ENCODE measurements around the gene PRM2. TPM values are rescaled to one million over a fixed set of nuclear protein-coding genes. Genes with fewer than 3 reads are reported as not detected.

Gene PRM2
- total RNA-seq, 1 experiment from 2014 or later = not detected

- Histone ChIP-seq H3K4me3 (ENCODE audit: insufficient read depth, low read depth, low read length) (no peak overlapping the region), H3K36me3 (replicated peaks; ENCODE audit: control insufficient read depth, insufficient read depth, low read length) (no peaks in the 10 kb centered on the region), H3K27me3 (ENCODE audit: control insufficient read depth, insufficient read depth, low read length) (no peaks in the 10 kb centered on the region)
- DNase-seq = no peak
Observed at GRCh38 chr16:11283820-11284248, 7.6 kb upstream of the PRM2 start.

GRCh38 chr16:11280616-11281522 is 4.6 kb upstream of the PRM2 start, which contains the start of gene PRM1:
Gene PRM1 (minus strand): TSS chr16:11281330. CDS start chr16:11281238, 92 bp downstream.
- peak; percentile 53 for DNase-seq
- H3K36me3 ChIP-seq (replicated peaks; ENCODE audit: control insufficient read depth, insufficient read depth, low read length) = no peaks in the 10 kb centered on the region
- H3K27me3 ChIP-seq (ENCODE audit: control insufficient read depth, insufficient read depth, low read length) = no peaks in the 10 kb centered on the region
- H3K4me3 ChIP-seq (ENCODE audit: insufficient read depth, low read depth, low read length) = no peak within 1 kb of the TSS

- H3K4me3 ChIP-seq (ENCODE audit: insufficient read depth, low read depth, low read length) = no peak overlapping the region
- no peak for DNase-seq
- no peaks in the 10 kb centered on the region for H3K27me3 ChIP-seq (ENCODE audit: control insufficient read depth, insufficient read depth, low read length)
- H3K36me3 ChIP-seq (replicated peaks; ENCODE audit: control insufficient read depth, insufficient read depth, low read length) = no peaks in the 10 kb centered on the region
Observed at GRCh38 chr16:11278681-11279628, 2.7 kb upstream of the PRM2 start.

GRCh38 chr16:11277607-11278337 is 1.5 kb upstream of the PRM2 start:
- Histone ChIP-seq H3K27me3 (ENCODE audit: control insufficient read depth, insufficient read depth, low read length) (no peaks in the 10 kb centered on the region), H3K4me3 (ENCODE audit: insufficient read depth, low read depth, low read length) (no peak overlapping the region), H3K36me3 (replicated peaks; ENCODE audit: control insufficient read depth, insufficient read depth, low read length) (no peaks in the 10 kb centered on the region)
- DNase-seq = no peak

GRCh38 chr16:11276896-11277593 is 765 bp upstream of the PRM2 start:
- Histone ChIP-seq H3K4me3 (ENCODE audit: insufficient read depth, low read depth, low read length) (no peak overlapping the region), H3K27me3 (ENCODE audit: control insufficient read depth, insufficient read depth, low read length) (no peaks in the 10 kb centered on the region), H3K36me3 (replicated peaks; ENCODE audit: control insufficient read depth, insufficient read depth, low read length) (no peaks in the 10 kb centered on the region)
- no peak for DNase-seq

GRCh38 chr16:11274964-11275363 is 1.3 kb downstream of the PRM2 start:
- Histone ChIP-seq H3K4me3 (ENCODE audit: insufficient read depth, low read depth, low read length) (no peak overlapping the region), H3K27me3 (ENCODE audit: control insufficient read depth, insufficient read depth, low read length) (no peaks in the 10 kb centered on the region), H3K36me3 (replicated peaks; ENCODE audit: control insufficient read depth, insufficient read depth, low read length) (no peaks in the 10 kb centered on the region)
- no peak for DNase-seq

GRCh38 chr16:11273721-11274324 is 2.5 kb downstream of the PRM2 start:
- H3K36me3 ChIP-seq (replicated peaks; ENCODE audit: control insufficient read depth, insufficient read depth, low read length) = no peaks in the 10 kb centered on the region
- H3K4me3 ChIP-seq (ENCODE audit: insufficient read depth, low read depth, low read length) = no peak overlapping the region
- peak; percentile 54 for DNase-seq
- no peaks in the 10 kb centered on the region for H3K27me3 ChIP-seq (ENCODE audit: control insufficient read depth, insufficient read depth, low read length)

- Histone ChIP-seq H3K27me3 (ENCODE audit: control insufficient read depth, insufficient read depth, low read length) (no peaks in the 10 kb centered on the region), H3K4me3 (ENCODE audit: insufficient read depth, low read depth, low read length) (no peak within 1 kb of the TSS), H3K36me3 (replicated peaks; ENCODE audit: control insufficient read depth, insufficient read depth, low read length) (no peaks in the 10 kb centered on the region)
- no peak for DNase-seq
Observed at GRCh38 chr16:11272921-11273720, 3.2 kb downstream of the PRM2 start, which contains the start of gene PRM3. Gene PRM3 (minus strand): TSS chr16:11273629. CDS start chr16:11273595, 34 bp downstream.

- Histone ChIP-seq H3K36me3 (replicated peaks; ENCODE audit: control insufficient read depth, insufficient read depth, low read length) (no peaks in the 10 kb centered on the region), H3K27me3 (ENCODE audit: control insufficient read depth, insufficient read depth, low read length) (no peaks in the 10 kb centered on the region), H3K4me3 (ENCODE audit: insufficient read depth, low read depth, low read length) (no peak overlapping the region)
- no peak for DNase-seq
Observed at GRCh38 chr16:11272484-11272883, 3.8 kb downstream of the PRM2 start.

- H3K27me3 ChIP-seq (ENCODE audit: control insufficient read depth, insufficient read depth, low read length) = no peaks in the 10 kb centered on the region
- H3K36me3 ChIP-seq (replicated peaks; ENCODE audit: control insufficient read depth, insufficient read depth, low read length) = no peaks in the 10 kb centered on the region
- DNase-seq = no peak
- H3K4me3 ChIP-seq (ENCODE audit: insufficient read depth, low read depth, low read length) = no peak overlapping the region
Observed at GRCh38 chr16:11271610-11272009, 4.7 kb downstream of the PRM2 start.

- Histone ChIP-seq H3K4me3 (ENCODE audit: insufficient read depth, low read depth, low read length) (no peak overlapping the region), H3K27me3 (ENCODE audit: control insufficient read depth, insufficient read depth, low read length) (no peaks in the 10 kb centered on the region), H3K36me3 (replicated peaks; ENCODE audit: control insufficient read depth, insufficient read depth, low read length) (no peaks in the 10 kb centered on the region)
- no peak for DNase-seq
Observed at GRCh38 chr16:11270602-11271162, 5.6 kb downstream of the PRM2 start.

GRCh38 chr16:11268921-11269375 is 7.3 kb downstream of the PRM2 start, which contains the start of gene TNP2:
Gene TNP2 (minus strand): TSS chr16:11269325. CDS start chr16:11269262, 63 bp downstream.
- Histone ChIP-seq H3K36me3 (replicated peaks; ENCODE audit: control insufficient read depth, insufficient read depth, low read length) (no peaks in the 10 kb centered on the region), H3K4me3 (ENCODE audit: insufficient read depth, low read depth, low read length) (no peak within 1 kb of the TSS), H3K27me3 (ENCODE audit: control insufficient read depth, insufficient read depth, low read length) (no peaks in the 10 kb centered on the region)
- DNase-seq = no peak
